Measurements from ENCODE around the gene TMIE. TPM values are rescaled to one million over a fixed set of nuclear protein-coding genes. Genes with fewer than 3 reads are reported as not detected.

Gene TMIE
- total RNA-seq, 4 donors from 2014 or later = 0.21 TPM; not detected in 3

DNA sequence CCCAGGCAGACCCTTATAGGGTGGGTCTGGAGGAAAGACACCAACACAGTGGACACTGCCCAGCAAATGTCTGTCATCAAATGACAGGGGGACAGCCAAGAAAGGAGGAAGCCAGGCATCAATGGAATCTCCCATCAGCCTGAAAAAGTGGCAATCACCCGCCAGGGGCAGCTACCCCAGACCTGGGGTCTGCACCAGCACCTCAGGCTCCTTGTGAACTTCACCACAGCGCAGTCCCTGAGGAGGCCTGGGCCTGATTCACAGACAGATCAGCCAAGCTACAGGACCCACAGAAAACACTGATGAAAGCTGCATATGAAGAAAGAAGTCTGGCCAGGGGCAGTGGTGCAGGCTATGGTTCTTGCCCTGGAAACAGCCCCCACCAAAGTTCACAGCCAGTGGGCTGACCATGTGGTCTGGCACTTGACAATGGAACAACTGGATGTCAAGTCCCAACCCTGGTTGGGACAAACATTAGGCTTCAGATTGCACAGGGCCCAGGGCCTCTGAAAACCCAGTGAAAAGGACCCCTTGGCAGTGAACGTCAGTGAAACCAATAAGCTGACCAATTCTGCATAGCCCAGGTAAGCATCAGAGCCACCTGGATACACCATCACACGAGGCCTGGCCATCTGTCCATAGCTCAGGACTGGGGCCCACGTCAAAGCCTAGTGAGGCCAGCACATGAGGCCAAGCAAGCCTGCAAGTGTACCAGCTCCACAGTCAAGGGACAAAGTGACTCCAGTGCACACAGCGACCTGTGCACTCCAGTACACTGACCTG is 36.8 kb upstream of the TMIE start:
- H3K9me3 ChIP-seq = no peaks in the 10 kb centered on the region
- no peaks in the 10 kb centered on the region for H3K27me3 ChIP-seq
- peaks cover 0 to 30% (median 7%) of the 10 kb centered on the region in 4 donors for H3K4me1 ChIP-seq
- DNase-seq (ENCODE audit: low spot score in 2 of 2) = no peak
- H3K27ac ChIP-seq = no peak overlapping the region
- TF ChIP-seq, protein P1, sequence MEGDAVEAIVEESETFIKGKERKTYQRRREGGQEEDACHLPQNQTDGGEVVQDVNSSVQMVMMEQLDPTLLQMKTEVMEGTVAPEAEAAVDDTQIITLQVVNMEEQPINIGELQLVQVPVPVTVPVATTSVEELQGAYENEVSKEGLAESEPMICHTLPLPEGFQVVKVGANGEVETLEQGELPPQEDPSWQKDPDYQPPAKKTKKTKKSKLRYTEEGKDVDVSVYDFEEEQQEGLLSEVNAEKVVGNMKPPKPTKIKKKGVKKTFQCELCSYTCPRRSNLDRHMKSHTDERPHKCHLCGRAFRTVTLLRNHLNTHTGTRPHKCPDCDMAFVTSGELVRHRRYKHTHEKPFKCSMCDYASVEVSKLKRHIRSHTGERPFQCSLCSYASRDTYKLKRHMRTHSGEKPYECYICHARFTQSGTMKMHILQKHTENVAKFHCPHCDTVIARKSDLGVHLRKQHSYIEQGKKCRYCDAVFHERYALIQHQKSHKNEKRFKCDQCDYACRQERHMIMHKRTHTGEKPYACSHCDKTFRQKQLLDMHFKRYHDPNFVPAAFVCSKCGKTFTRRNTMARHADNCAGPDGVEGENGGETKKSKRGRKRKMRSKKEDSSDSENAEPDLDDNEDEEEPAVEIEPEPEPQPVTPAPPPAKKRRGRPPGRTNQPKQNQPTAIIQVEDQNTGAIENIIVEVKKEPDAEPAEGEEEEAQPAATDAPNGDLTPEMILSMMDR (IDR thresholded peaks at IDR 0.05) = no peak
- TF ChIP-seq EP300 (IDR thresholded peaks at IDR 0.05) (no peak), POLR2A (IDR thresholded peaks at IDR 0.05) (no peak)
- H3K4me3 ChIP-seq = no peak overlapping the region
- H3K36me3 ChIP-seq = no peaks in the 10 kb centered on the region
- 92 to 96% methylated on average over 6 of the region's 6 CpGs for WGBS, 2 donors

DNA sequence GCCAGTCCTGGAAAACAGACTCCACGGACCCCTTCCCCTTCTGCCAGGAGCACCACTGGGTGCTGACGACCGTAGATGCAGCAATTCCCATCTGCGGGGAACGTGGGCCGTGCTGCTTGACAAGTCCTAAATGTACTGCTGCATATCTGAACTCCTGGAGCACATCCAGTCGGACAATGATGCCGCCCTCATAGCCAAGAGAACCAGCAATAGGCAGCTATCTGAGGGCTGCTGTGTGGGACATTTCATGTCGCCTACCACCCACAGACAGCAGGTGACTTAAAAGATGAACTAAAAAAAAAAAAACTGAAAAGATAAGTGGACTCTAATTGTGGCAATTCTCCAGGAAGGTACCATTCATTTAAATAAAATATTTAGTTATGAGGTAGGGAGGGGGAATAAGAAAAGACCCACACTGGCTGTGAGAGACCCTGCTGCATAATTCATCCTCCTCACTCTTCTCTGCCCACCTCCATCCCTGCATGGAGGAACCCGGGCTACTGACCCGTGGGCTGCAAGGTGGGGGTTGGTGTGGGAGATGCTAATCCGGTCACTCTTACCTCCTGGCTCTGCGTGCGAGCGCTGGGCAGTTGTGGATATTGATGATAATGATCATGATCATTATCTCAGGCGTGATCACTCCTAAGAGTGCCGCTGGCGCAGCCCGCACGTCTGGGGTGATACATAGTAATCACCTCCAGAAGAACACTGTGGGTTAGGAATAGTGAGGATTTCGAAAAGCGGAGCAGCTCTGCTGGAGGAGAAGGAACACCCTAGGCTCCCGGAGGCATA is 36.0 kb upstream of the TMIE start:
- Histone ChIP-seq H3K27me3 (no peaks in the 10 kb centered on the region), H3K4me3 (no peak overlapping the region), H3K36me3 (no peaks in the 10 kb centered on the region), H3K9me3 (no peaks in the 10 kb centered on the region), H3K4me1 (peaks cover 0 to 30% (median 7%) of the 10 kb centered on the region in 4 donors), H3K27ac (no peak overlapping the region)
- TF ChIP-seq POLR2A (IDR thresholded peaks at IDR 0.05) (no peak), EP300 (IDR thresholded peaks at IDR 0.05) (no peak)
- TF ChIP-seq, protein P1 (IDR thresholded peaks at IDR 0.05) = no peak
- WGBS, 2 donors = 66 to 67% methylated on average over 19 to 23 of the region's 23 CpGs
- DNase-seq (ENCODE audit: low spot score in 2 of 2) = no peak

DNA sequence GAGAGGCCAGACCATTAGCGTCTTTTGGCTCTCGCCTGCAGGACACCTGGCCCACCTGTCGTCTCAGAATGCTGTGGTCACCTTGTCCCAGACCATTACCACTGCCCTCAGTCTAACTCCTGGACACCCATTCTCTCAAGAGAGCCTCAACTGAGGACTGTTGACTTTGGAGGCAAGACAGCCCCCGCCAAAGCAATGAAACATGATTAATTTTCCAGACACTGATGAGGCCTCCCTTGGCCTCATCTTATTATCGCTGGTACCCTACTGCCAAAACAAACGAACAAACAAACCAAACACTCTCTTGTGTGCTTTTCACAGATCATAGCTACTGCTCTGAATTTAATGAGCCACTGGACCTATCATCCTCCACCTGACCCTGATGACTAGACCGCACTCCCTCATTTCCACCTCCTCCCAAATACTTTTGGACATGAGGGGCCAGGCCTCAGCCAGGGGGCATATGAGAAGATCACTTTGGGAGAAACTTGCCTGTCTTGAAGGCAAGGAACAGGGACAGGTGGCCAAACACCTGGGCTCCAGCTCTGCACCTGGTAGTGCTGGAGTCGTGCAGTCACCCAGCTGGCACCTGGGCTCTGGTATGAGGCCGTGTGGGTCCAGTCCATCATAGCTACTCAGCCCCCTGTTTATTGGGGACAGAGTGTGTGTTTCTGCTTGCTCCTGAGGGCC is 35.3 kb upstream of the TMIE start:
- Histone ChIP-seq H3K4me3 (no peak overlapping the region), H3K4me1 (peaks cover 0 to 30% (median 7%) of the 10 kb centered on the region in 4 donors), H3K27me3 (no peaks in the 10 kb centered on the region), H3K27ac (no peak overlapping the region), H3K9me3 (no peaks in the 10 kb centered on the region), H3K36me3 (no peaks in the 10 kb centered on the region)
- no peak for DNase-seq (ENCODE audit: low spot score in 2 of 2)
- WGBS, 2 donors = 52 to 70% methylated on average over 9 of the region's 9 CpGs
- TF ChIP-seq EP300 (IDR thresholded peaks at IDR 0.05) = no peak
- TF ChIP-seq POLR2A (IDR thresholded peaks at IDR 0.05) = no peak
- TF ChIP-seq, protein P1 (IDR thresholded peaks at IDR 0.05) = no peak

DNA sequence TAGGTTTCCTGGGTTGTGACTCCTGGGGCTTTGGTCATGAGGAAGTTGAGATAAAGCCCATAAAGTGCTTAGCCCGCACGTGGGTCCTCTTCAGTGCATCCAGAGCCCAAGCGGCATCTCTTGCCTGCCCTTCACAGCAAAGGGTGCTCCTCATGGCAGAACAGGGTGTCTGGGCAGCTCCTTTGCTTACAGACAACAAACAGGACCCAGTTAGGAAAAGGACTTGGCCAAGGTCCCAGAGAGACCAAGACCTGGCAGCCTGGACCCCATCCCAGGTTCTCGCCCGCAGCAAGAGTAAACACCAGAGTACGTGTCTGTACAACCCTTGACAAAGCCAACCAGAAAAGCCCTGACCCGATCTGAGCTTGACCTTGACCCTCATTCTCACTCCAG is 34.7 kb upstream of the TMIE start:
- Histone ChIP-seq H3K36me3 (no peaks in the 10 kb centered on the region), H3K27ac (no peak overlapping the region), H3K9me3 (no peaks in the 10 kb centered on the region), H3K27me3 (no peaks in the 10 kb centered on the region), H3K4me1 (peaks cover 0 to 30% (median 7%) of the 10 kb centered on the region in 4 donors), H3K4me3 (no peak overlapping the region)
- WGBS, 2 donors = 66 to 70% methylated on average over 6 to 7 of the region's 7 CpGs
- DNase-seq (ENCODE audit: low spot score in 2 of 2) = no peak
- TF ChIP-seq EP300 (IDR thresholded peaks at IDR 0.05) = no peak
- TF ChIP-seq, protein P1 (IDR thresholded peaks at IDR 0.05) = no peak
- no peak for TF ChIP-seq POLR2A (IDR thresholded peaks at IDR 0.05)

Measured in tibial nerve (tissue), 4 donors.